Purkinje cell (primary cell): Measurements from ENCODE around the gene CENPS. TPM values are rescaled to one million over a fixed set of nuclear protein-coding genes. Genes with fewer than 3 reads are reported as not detected.

Source experiments
- polyA plus RNA-seq: library from polyadenylated mRNA; unstranded; fragments of >200 nt; fragmentation: Nextera tagmentation; gene quantifications from 2 replicates; pipeline ENCODE4 v1.2.1, GENCODE V29; 2014

The CENPS gene
- 11.4 and 13.6 TPM in 2 replicates for polyA plus RNA-seq

GRCh38 chr1:10430216-10431069, at the start of gene CENPS:
TSS of gene CENPS (plus strand) at chr1:10430433. CDS start at chr1:10430518, 85 bp downstream.

GRCh38 chr1:10398734-10399443, 31.3 kb upstream of the CENPS start, which contains the start of gene PGD:
TSS of gene PGD (plus strand) at chr1:10399064. CDS start at chr1:10399118, 54 bp downstream.

GRCh38 chr1:10449751-10450150, 19.5 kb downstream of the CENPS start, which contains the start of gene CORT:
TSS of gene CORT (plus strand) at chr1:10450031. CDS start at chr1:10450224, 193 bp downstream.

GRCh38 chr1:10472220-10473144, 42.2 kb downstream of the CENPS start, which contains the start of gene DFFA:
TSS of gene DFFA (minus strand) at chr1:10472529. CDS start at chr1:10472458, 71 bp downstream.

GRCh38 chr1:10474613-10475507, 44.6 kb downstream of the CENPS start, which contains the start of gene PEX14:
TSS of gene PEX14 (plus strand) at chr1:10474950. CDS start at chr1:10474967, 17 bp downstream.

Other genes with a start within 250 kb of the CENPS start
- 24.2 and 29.1 TPM in 2 replicates for gene KIF1B, start 219.9 kb upstream of the CENPS start, polyA plus RNA-seq
- 14.7 and 22.4 TPM in 2 replicates for gene PGD, start 31.4 kb upstream of the CENPS start, polyA plus RNA-seq
- gene CORT, start 19.6 kb downstream of the CENPS start, polyA plus RNA-seq = 2.8 TPM in 1 of 2 replicates, not detected in the other
- 13.8 and 20.7 TPM in 2 replicates for gene DFFA, start 42.1 kb downstream of the CENPS start, polyA plus RNA-seq
- 2.7 and 3.2 TPM in 2 replicates for gene PEX14, start 44.5 kb downstream of the CENPS start, polyA plus RNA-seq